Eye (tissue), 1 donor: ENCODE results near the gene KCNQ4.
A peak's percentile ranks its signal among the peaks of the same experiment; 100 is the strongest.

Source experiments
- DNase-seq: peaks from one replicate; pipeline ENCODE4 v3.0.0-alpha.2; 2015

The KCNQ4 gene

GRCh38 chr1:40842207-40842606 lies 58.6 kb downstream of the KCNQ4 start:
- no peak for DNase-seq

GRCh38 chr1:40842691-40843090 lies 59.1 kb downstream of the KCNQ4 start:
- DNase-seq, result no peak

GRCh38 chr1:40844079-40844478 lies 60.5 kb downstream of the KCNQ4 start:
- DNase-seq, result no peak

- no peak for DNase-seq
These were observed 61.6 kb downstream of the KCNQ4 start for GRCh38 chr1:40844887-40845878.

GRCh38 chr1:40845895-40846294 lies 62.3 kb downstream of the KCNQ4 start:
- no peak for DNase-seq

- no peak for DNase-seq
These were observed 63.6 kb downstream of the KCNQ4 start for GRCh38 chr1:40847023-40847745.

- DNase-seq, result peak; percentile 73
These were observed 65.1 kb downstream of the KCNQ4 start for GRCh38 chr1:40848530-40849189.

- peak; percentile 88 for DNase-seq
These were observed 66.4 kb downstream of the KCNQ4 start for GRCh38 chr1:40849801-40850592.

GRCh38 chr1:40851643-40852042 lies 68.1 kb downstream of the KCNQ4 start:
- no peak for DNase-seq

GRCh38 chr1:40853113-40853884 lies 69.7 kb downstream of the KCNQ4 start:
- no peak for DNase-seq

- no peak for DNase-seq
These were observed 70.2 kb downstream of the KCNQ4 start for GRCh38 chr1:40853885-40854170.

- no peak for DNase-seq
These were observed 71.9 kb downstream of the KCNQ4 start for GRCh38 chr1:40855513-40855912.

- DNase-seq, result no peak
These were observed 72.5 kb downstream of the KCNQ4 start for GRCh38 chr1:40856116-40856515.

- DNase-seq, result no peak
These were observed 73.2 kb downstream of the KCNQ4 start for GRCh38 chr1:40856656-40857302.

GRCh38 chr1:40857737-40858136 lies 74.2 kb downstream of the KCNQ4 start:
- DNase-seq, result peak; percentile 30

GRCh38 chr1:40858856-40859416 lies 75.3 kb downstream of the KCNQ4 start:
- DNase-seq, result no peak

GRCh38 chr1:40860706-40861223 lies 77.2 kb downstream of the KCNQ4 start:
- DNase-seq, result no peak

GRCh38 chr1:40861224-40862003 lies 77.8 kb downstream of the KCNQ4 start:
- peak; percentile 73 for DNase-seq

GRCh38 chr1:40862008-40862863 lies 78.6 kb downstream of the KCNQ4 start, which contains the start of gene CITED4:
TSS of gene CITED4 (minus strand) at chr1:40862363. CDS start at chr1:40862127, 236 bp downstream.
- DNase-seq, result peak; percentile 98
